HepG2 (cell line): ENCODE measurements around the gene BBC3. TPM values are rescaled to one million over a fixed set of nuclear protein-coding genes. Genes with fewer than 3 reads are reported as not detected.
A peak's percentile ranks its signal among the peaks of the same experiment; 100 is the strongest.

Experiments
- ARID5B ChIP-seq: IDR thresholded peaks from 2 replicates; pipeline ENCODE4 v1.4.0; 2020; ENCODE audit warnings: mild to moderate bottlenecking, missing genetic modification reagents
- ELK4 ChIP-seq: sonication (generic); formaldehyde crosslinking; IDR thresholded peaks from 2 replicates; pipeline ENCODE4 v1.9.0; 2021; ENCODE audit warnings: missing genetic modification reagents, borderline replicate concordance
- FOXO1 ChIP-seq: sonication (generic); formaldehyde crosslinking; IDR thresholded peaks from 2 replicates; pipeline ENCODE4 v1.4.0; 2020; ENCODE audit warnings: missing genetic modification reagents
- ISX ChIP-seq: sonication (generic); formaldehyde crosslinking; conservative IDR thresholded peaks from 2 replicates; pipeline ENCODE4 v1.5.0; 2020; ENCODE audit warnings: missing genetic modification reagents
- NCOA2 ChIP-seq: sonication (generic); formaldehyde crosslinking; IDR thresholded peaks from 2 replicates; pipeline ENCODE4 v1.8.0; 2022; ENCODE audit warnings: inconsistent platforms
- NCOR1 ChIP-seq: fragments of 200-600 bp; sonication (generic); IDR thresholded peaks from 2 replicates; pipeline ENCODE4 v1.7.0; 2017; ENCODE audit warnings: antibody characterized with exemption, low read length, borderline replicate concordance
- NFIC ChIP-seq: IDR thresholded peaks from 2 replicates; pipeline ENCODE4 v1.6.1; 2012; ENCODE audit warnings: mild to moderate bottlenecking, low read length, inconsistent platforms
- NFKBIZ ChIP-seq: IDR thresholded peaks from 2 replicates; pipeline ENCODE4 v1.6.1; 2018; ENCODE audit warnings: missing genetic modification reagents, missing compliant biosample characterization
- PHF21A ChIP-seq: sonication (generic); formaldehyde crosslinking; IDR thresholded peaks from 2 replicates; pipeline ENCODE4 v1.5.0; 2020; ENCODE audit warnings: mild to moderate bottlenecking, missing genetic modification reagents
- RNF2 ChIP-seq: fragments of 450-650 bp; conservative IDR thresholded peaks from 2 replicates; pipeline ENCODE4 v1.6.1; 2016; ENCODE audit warnings: low read depth
- SALL2 ChIP-seq: sonication (generic); formaldehyde crosslinking; IDR thresholded peaks from 2 replicates; pipeline ENCODE4 v1.8.1; 2023; ENCODE audit warnings: mild to moderate bottlenecking, missing genetic modification reagents, inconsistent platforms
- SIN3A ChIP-seq: IDR thresholded peaks from 2 replicates; pipeline ENCODE4 v1.6.1; 2011; ENCODE audit warnings: low read depth, mild to moderate bottlenecking, control low read depth, low read length, borderline replicate concordance
- SKI ChIP-seq: fragments of 450-650 bp; IDR thresholded peaks from one replicate; pipeline ENCODE4 v1.6.1; 2018; ENCODE audit warnings: mild to moderate bottlenecking; ENCODE audit not compliant: partially characterized antibody
- SMARCC2 ChIP-seq: fragments of 450-650 bp; IDR thresholded peaks from 2 replicates; pipeline ENCODE4 v1.6.1; 2017; ENCODE audit warnings: antibody characterized with exemption, mild to moderate bottlenecking
- SNAI1 ChIP-seq: sonication (generic); formaldehyde crosslinking; IDR thresholded peaks from 2 replicates; pipeline ENCODE4 v1.5.0; 2020; ENCODE audit warnings: mild to moderate bottlenecking, missing genetic modification reagents, borderline replicate concordance
- SOX6 ChIP-seq, 2 experiments: fragments of 450-650 bp in 1 of 2; sonication (generic) in 1 of 2; formaldehyde crosslinking in 1 of 2; IDR thresholded peaks; 2 replicates each; pipeline versions ENCODE4 v1.4.0 to v1.6.1; 2017 to 2020; ENCODE audit warnings: antibody characterized with exemption in 1 of 2, mild to moderate bottlenecking in 1 of 2, missing genetic modification reagents in 1 of 2
- SP2 ChIP-seq: sonication (generic); formaldehyde crosslinking; IDR thresholded peaks from 2 replicates; pipeline ENCODE4 v1.5.1; 2020; ENCODE audit warnings: mild to moderate bottlenecking, missing genetic modification reagents
- TARDBP ChIP-seq: sonication (generic); formaldehyde crosslinking; IDR thresholded peaks from 2 replicates; pipeline ENCODE4 v1.8.0; 2022; ENCODE audit warnings: mild to moderate bottlenecking, missing genetic modification reagents
- ZEB1 ChIP-seq: IDR thresholded peaks from 2 replicates; pipeline ENCODE4 v1.6.1; 2012; ENCODE audit warnings: mild to moderate bottlenecking, low read depth, inconsistent platforms; ENCODE audit not compliant: insufficient replicate concordance
- ZNF441 ChIP-seq: sonication (generic); formaldehyde crosslinking; IDR thresholded peaks from 2 replicates; pipeline ENCODE4 v1.7.0; 2021; ENCODE audit warnings: missing genetic modification reagents, borderline replicate concordance
- ZNF570 ChIP-seq: sonication (generic); formaldehyde crosslinking; IDR thresholded peaks from 2 replicates; pipeline ENCODE4 v1.4.0; 2020; ENCODE audit warnings: mild to moderate bottlenecking, missing genetic modification reagents, borderline replicate concordance
- ZNF597 ChIP-seq: sonication (generic); formaldehyde crosslinking; IDR thresholded peaks from 2 replicates; pipeline ENCODE4 v1.5.0; 2020; ENCODE audit warnings: missing genetic modification reagents
- ZNF75D ChIP-seq: sonication (generic); formaldehyde crosslinking; IDR thresholded peaks from 2 replicates; pipeline ENCODE4 v1.8.1; 2023; ENCODE audit warnings: missing genetic modification reagents, mild to moderate bottlenecking, borderline replicate concordance
- polyA plus RNA-seq, 8 experiments: library from polyadenylated mRNA; depleted of rRNA in 3 of 8; stranded (reverse) in 7 of 8; unstranded in 1 of 8; fragments of >200 nt; fragmentation: Illumina TruSeq in 4 of 8; extraction: Trizol in 4 of 8; gene quantifications; 2 replicates each; pipeline versions ENCODE4 v1.2.1 to v1.2.3, GENCODE V29; 2011 to 2016; ENCODE audit warnings: low read depth in 4 of 8, missing spikeins in 1 of 8, mixed read lengths in 1 of 8; ENCODE audit not compliant: insufficient read depth in 1 of 8
- total RNA-seq, 5 experiments: library from RNA; depleted of rRNA; stranded (reverse); fragments of >200 nt; fragmentation: Illumina TruSeq; extraction: Trizol; gene quantifications; 2 replicates each; pipeline ENCODE4 v1.2.3, GENCODE V29; 2016; ENCODE audit warnings: low read depth in 1 of 5
- TF ChIP-seq, protein P1 (sequence below): sonication (generic); formaldehyde crosslinking; conservative IDR thresholded peaks from 2 replicates; pipeline ENCODE4 v1.8.0; 2022; ENCODE audit warnings: low read depth, missing genetic modification reagents

BBC3 gene
- total and polyA plus RNA-seq, 2 of the 13 experiments (the other 11 are each of a cell fraction or from before 2014, with no cell fraction given) = 6.1 to 8.8 TPM

GRCh38 chr19:47190167-47190727 is 40.8 kb downstream of the BBC3 start (continued):
- TF ChIP-seq SKI = peak; percentile 20
- TF ChIP-seq SOX6 (IDR thresholded peaks at IDR 0.05) = no peak
- TF ChIP-seq SOX6 (CRISPR knock-in tag; IDR thresholded peaks at IDR 0.05) = peak; percentile 87
- TF ChIP-seq SMARCC2 = no peak
- TF ChIP-seq RNF2 = no peak
- no peak for TF ChIP-seq ZNF441 (CRISPR knock-in tag)
- TF ChIP-seq ZNF570 (CRISPR knock-in tag) = no peak
- TF ChIP-seq ARID5B = peak; percentile 84
- TF ChIP-seq ZNF75D = no peak
- TF ChIP-seq SP2 (CRISPR knock-in tag) = no peak
- TF ChIP-seq FOXO1 (CRISPR knock-in tag) = peak; percentile 51
- TF ChIP-seq NFKBIZ (CRISPR knock-in tag) = peak; percentile 46; the same call in 1 of the 2 replicates
- TF ChIP-seq ZEB1 = peak; percentile 33
- TF ChIP-seq, protein P1, sequence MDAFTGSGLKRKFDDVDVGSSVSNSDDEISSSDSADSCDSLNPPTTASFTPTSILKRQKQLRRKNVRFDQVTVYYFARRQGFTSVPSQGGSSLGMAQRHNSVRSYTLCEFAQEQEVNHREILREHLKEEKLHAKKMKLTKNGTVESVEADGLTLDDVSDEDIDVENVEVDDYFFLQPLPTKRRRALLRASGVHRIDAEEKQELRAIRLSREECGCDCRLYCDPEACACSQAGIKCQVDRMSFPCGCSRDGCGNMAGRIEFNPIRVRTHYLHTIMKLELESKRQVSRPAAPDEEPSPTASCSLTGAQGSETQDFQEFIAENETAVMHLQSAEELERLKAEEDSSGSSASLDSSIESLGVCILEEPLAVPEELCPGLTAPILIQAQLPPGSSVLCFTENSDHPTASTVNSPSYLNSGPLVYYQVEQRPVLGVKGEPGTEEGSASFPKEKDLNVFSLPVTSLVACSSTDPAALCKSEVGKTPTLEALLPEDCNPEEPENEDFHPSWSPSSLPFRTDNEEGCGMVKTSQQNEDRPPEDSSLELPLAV (CRISPR knock-in tag) = no peak
- no peak for TF ChIP-seq ELK4 (CRISPR knock-in tag)
- no peak for TF ChIP-seq ISX (CRISPR knock-in tag)
- no peak for TF ChIP-seq SNAI1
- TF ChIP-seq TARDBP (CRISPR knock-in tag) = peak; percentile 74
- peak; percentile 80; the same call in 1 of the 2 replicates for TF ChIP-seq NCOR1
- no peak for TF ChIP-seq ZNF597
- TF ChIP-seq PHF21A (CRISPR knock-in tag) = 0 out of 2 replicates have a peak, but pooled peaks have one; percentile 26
- peak; percentile 88; the same call in 1 of the 2 replicates for TF ChIP-seq NFIC
- no peak for TF ChIP-seq SALL2
- TF ChIP-seq SIN3A = 0 out of 2 replicates have a peak, but pooled peaks have one; percentile 20
- peak; percentile 90 for TF ChIP-seq NCOA2 (CRISPR knock-in tag)
